SK-N-SH treated with all-trans-retinoic acid at 6 μM for 48 hours (cell line): ENCODE data around the gene PTPRN2.

ENCODE experiments used
- ATAC-seq: fragments of 200-7000 bp; cut with Tn5 transposase; 3 replicates; pipeline ENCODE4 v1.9.1; 2020; ENCODE audit warnings: mild to moderate bottlenecking, moderate library complexity
- ARNTL ChIP-seq: fragments of 450-650 bp; formaldehyde crosslinking; IDR thresholded peaks from 2 replicates; pipeline ENCODE4 v1.5.0; 2020; ENCODE audit warnings: low read depth, mild to moderate bottlenecking, moderate library complexity, borderline replicate concordance
- BACH2 ChIP-seq: fragments of 250-450 bp; sonication (Bioruptor Pico); IDR thresholded peaks from 2 replicates; pipeline ENCODE4 v1.9.0; 2021; ENCODE audit warnings: mild to moderate bottlenecking, borderline replicate concordance
- CREB5 ChIP-seq: fragments of 250-450 bp; sonication (Bioruptor Pico); IDR thresholded peaks from 2 replicates; pipeline ENCODE4 v1.5.1; 2020; ENCODE audit warnings: low read depth, mild to moderate bottlenecking, moderate library complexity
- CSRNP3 ChIP-seq: fragments of 250-450 bp; sonication (Bioruptor Pico); IDR thresholded peaks from 2 replicates; pipeline ENCODE4 v1.5.1; 2021; ENCODE audit warnings: mild to moderate bottlenecking, moderate library complexity
- GLIS3 ChIP-seq: fragments of 250-450 bp; sonication (Bioruptor Pico); IDR thresholded peaks from 2 replicates; pipeline ENCODE4 v1.5.0; 2020; ENCODE audit warnings: mild to moderate bottlenecking, moderate library complexity
- ISL1 ChIP-seq: fragments of 250-450 bp; sonication (Bioruptor Pico); IDR thresholded peaks from 2 replicates; pipeline ENCODE4 v2.1.2; 2022; ENCODE audit warnings: mild to moderate bottlenecking, moderate library complexity
- OSR1 ChIP-seq: fragments of 250-450 bp; sonication (Bioruptor Pico); IDR thresholded peaks from 2 replicates; pipeline ENCODE4 v1.8.0; 2022; ENCODE audit warnings: moderate library complexity, mild to moderate bottlenecking, inconsistent platforms
- PATZ1 ChIP-seq: fragments of 250-450 bp; sonication (Bioruptor Pico); IDR thresholded peaks from 2 replicates; pipeline ENCODE4 v1.8.0; 2020; ENCODE audit warnings: mild to moderate bottlenecking, moderate library complexity, borderline replicate concordance
- TOX ChIP-seq: fragments of 250-450 bp; sonication (Bioruptor Pico); IDR thresholded peaks from 2 replicates; pipeline ENCODE4 v1.8.0; 2021; ENCODE audit warnings: mild to moderate bottlenecking, moderate library complexity, borderline replicate concordance
- TSHZ2 ChIP-seq: fragments of 250-450 bp; sonication (Bioruptor Pico); IDR thresholded peaks from 2 replicates; pipeline ENCODE4 v1.5.0; 2020; ENCODE audit warnings: mild to moderate bottlenecking, moderate library complexity
- ZFP30 ChIP-seq: fragments of 450-650 bp; formaldehyde crosslinking; IDR thresholded peaks from 2 replicates; pipeline ENCODE4 v1.5.0; 2022; ENCODE audit warnings: mild to moderate bottlenecking, moderate library complexity
- ZNF70 ChIP-seq: fragments of 450-650 bp; formaldehyde crosslinking; IDR thresholded peaks from 2 replicates; pipeline ENCODE4 v1.5.0; 2020; ENCODE audit warnings: mild to moderate bottlenecking, moderate library complexity
- ZNF8 ChIP-seq: fragments of 450-650 bp; formaldehyde crosslinking; IDR thresholded peaks from 2 replicates; pipeline ENCODE4 v1.5.0; 2020; ENCODE audit warnings: mild to moderate bottlenecking, moderate library complexity
- TF ChIP-seq, protein P1 (sequence below): fragments of 250-450 bp; sonication (Bioruptor Pico); IDR thresholded peaks from 2 replicates; pipeline ENCODE4 v1.8.0; 2021; ENCODE audit warnings: low read depth, mild to moderate bottlenecking, moderate library complexity, borderline replicate concordance

PTPRN2 gene

GRCh38 chr7:157517782-157518513 is 1069.7 kb downstream of the PTPRN2 start (continued):
- TF ChIP-seq TSHZ2 (CRISPR knock-in tag): no peak
- TF ChIP-seq PATZ1 (CRISPR knock-in tag): no peak
- no peak for TF ChIP-seq ISL1 (CRISPR knock-in tag)

GRCh38 chr7:157516911-157517781 is 1070.5 kb downstream of the PTPRN2 start:
- no peak for ATAC-seq
- TF ChIP-seq, protein P1, sequence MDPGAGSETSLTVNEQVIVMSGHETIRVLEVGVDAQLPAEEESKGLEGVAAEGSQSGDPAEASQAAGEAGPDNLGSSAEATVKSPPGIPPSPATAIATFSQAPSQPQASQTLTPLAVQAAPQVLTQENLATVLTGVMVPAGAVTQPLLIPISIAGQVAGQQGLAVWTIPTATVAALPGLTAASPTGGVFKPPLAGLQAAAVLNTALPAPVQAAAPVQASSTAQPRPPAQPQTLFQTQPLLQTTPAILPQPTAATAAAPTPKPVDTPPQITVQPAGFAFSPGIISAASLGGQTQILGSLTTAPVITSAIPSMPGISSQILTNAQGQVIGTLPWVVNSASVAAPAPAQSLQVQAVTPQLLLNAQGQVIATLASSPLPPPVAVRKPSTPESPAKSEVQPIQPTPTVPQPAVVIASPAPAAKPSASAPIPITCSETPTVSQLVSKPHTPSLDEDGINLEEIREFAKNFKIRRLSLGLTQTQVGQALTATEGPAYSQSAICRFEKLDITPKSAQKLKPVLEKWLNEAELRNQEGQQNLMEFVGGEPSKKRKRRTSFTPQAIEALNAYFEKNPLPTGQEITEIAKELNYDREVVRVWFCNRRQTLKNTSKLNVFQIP (CRISPR knock-in tag): no peak
- no peak for TF ChIP-seq ZNF8 (CRISPR knock-in tag)
- TF ChIP-seq TSHZ2 (CRISPR knock-in tag): no peak
- no peak for TF ChIP-seq CSRNP3
- no peak for TF ChIP-seq CREB5 (CRISPR knock-in tag)
- no peak for TF ChIP-seq ISL1 (CRISPR knock-in tag)
- no peak for TF ChIP-seq ARNTL
- no peak for TF ChIP-seq GLIS3 (CRISPR knock-in tag)

- no peak for ATAC-seq
- TF ChIP-seq GLIS3 (CRISPR knock-in tag) (no peak), PATZ1 (CRISPR knock-in tag) (no peak), CSRNP3 (no peak), TSHZ2 (CRISPR knock-in tag) (no peak), ZFP30 (CRISPR knock-in tag) (no peak), ZNF70 (no peak), OSR1 (CRISPR knock-in tag) (no peak), TOX (CRISPR knock-in tag) (no peak), BACH2 (CRISPR knock-in tag) (no peak), ISL1 (CRISPR knock-in tag) (no peak)
Measured at GRCh38 chr7:157516311-157516710, 1071.3 kb downstream of the PTPRN2 start.
